Measurements from ENCODE around the gene UCHL3.

UCHL3 gene

DNA sequence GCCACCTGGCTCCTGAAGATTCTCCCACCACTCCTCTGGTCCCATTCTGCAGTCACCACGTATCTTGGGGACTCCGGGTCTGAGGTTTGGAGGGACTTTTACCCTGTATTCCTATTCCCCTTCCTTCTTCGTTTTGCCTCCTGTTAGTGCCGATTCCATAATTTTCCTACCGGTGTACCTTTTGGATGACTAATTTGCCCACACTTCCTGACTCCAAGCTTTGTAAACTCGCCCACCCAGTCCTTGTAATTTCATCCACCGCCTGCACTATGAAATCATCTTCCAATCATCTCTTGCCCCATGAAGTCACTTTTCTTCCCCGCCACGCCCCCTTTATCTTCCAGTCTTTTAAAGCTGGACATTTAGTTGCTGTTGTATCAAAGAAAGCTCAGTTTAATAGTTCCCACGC lies 572 bp downstream of the UCHL3 start:
- DNase-seq: peak; percentile 71

DNA sequence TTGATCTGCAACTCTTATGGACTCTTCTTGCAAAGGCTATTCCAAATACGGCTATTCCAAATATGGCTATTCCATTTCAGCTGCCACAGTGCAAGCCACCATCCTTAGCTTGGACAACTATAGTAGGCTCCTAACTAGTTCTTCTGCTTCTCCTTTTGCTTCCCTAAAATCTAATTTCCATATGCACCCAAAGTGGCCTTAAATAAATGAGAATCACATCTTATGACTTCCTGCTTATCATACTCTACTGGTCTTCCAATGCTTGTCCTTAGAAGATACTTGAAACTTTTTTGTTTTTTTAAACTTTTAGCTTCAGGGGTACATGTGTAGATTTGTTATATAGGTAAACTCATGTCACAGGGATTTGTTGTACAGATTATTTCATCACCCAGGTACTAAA lies 4.9 kb downstream of the UCHL3 start:
- DNase-seq: no peak

DNA sequence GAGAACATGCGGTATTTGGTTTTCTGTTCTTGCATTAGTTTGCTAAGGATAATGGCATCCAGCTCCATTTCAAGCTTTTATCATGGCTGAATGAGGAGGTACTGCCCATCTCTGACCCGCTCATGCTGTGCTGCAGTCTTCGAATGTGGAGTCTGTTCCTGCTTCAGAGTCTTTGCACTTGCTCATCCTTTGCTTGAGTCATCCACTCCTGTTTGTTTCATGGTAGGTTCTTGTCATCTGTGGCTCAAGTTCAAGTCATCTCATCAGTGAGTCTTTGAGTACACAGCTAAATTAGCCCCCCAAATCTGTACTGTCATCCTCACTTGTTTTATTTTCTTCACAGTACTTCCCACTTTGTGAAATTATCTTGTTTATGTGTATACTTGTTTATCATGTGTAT lies 5.4 kb downstream of the UCHL3 start:
- no peak for DNase-seq

DNA sequence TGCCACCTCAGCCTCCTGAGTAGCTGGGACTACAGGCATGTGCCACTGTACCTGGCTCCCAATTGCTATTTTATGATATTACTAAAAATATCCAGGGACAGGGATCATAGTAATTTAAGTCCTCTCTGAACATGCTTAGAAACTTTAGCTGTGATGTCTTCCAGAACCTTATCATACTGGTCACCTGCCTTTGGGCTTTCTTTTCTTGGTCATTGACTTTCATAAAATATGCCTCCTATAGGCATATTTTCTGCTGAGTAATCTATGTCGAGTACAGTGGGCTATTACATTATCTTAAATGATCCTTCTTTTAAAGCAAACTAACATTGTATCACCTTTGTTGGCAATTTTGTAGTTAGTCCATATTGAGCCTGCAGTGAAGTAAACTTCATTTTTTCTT lies 6.2 kb downstream of the UCHL3 start:
- no peak for DNase-seq

DNA sequence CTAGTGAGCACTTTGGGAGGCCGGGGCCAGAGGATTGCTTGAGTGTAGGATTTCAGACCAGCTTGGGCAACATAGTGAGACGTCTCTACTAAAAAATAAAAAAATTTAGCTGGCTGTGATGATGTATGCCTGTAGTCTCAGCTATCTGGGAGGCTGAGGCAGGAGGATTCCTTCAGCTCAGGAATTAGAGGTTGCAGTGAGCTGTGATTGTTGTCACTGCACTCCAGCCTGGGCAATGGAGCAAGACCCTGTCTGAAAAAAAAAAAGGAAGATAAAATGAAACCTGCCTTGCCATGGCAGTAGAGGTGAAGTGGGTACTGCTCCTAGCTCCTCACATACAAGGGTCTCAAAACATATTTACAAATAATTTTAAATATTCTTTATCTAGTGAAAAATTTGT lies 7.4 kb downstream of the UCHL3 start:
- DNase-seq: no peak

DNA sequence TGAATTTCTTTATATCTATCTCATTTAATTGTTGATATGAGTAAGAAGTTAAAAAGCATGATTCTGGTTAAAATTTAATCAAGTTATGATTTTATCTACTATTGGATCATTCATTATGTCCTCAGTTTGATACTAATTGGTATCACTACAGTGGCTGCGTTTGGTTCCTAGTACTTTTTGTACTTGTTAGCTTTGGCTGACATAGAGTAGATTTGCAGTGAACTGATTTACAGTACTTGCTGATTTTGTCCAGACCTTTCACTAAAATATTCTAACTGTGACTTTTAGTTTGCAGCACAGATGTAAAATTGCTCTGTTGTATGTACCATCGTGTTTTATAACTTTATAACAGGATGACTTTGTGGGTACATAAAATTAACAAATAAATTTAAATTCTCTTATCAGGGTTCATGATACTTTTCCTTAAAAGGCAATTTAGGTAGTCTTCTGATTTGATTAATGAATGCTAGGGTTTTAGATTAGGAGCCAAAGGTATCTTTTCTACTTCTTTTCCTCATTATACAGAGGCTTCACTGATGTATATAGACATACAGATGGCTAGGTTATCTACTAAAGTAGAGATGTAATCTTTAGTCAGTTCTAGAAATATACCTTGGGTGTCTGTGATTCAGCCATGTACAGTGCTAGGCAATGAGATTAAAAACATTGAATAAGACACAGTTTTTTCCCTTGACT lies 8.7 kb downstream of the UCHL3 start:
- DNase-seq: no peak

DNA sequence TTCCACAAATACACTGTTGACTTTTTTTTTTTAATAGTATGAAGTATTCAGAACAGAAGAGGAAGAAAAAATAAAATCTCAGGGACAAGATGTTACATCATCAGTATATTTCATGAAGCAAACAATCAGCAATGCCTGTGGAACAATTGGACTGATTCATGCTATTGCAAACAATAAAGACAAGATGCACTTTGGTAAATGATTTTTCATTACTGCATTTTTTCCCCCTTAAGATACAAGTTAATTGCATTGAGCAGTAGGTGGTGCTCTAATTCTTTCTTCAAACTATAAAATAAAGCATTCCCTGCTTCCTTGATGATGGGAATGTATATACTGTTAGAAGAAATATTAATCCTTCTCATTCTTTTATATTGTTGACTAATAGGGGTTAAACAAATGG lies 17.1 kb downstream of the UCHL3 start:
- peak; percentile 63 for DNase-seq

DNA sequence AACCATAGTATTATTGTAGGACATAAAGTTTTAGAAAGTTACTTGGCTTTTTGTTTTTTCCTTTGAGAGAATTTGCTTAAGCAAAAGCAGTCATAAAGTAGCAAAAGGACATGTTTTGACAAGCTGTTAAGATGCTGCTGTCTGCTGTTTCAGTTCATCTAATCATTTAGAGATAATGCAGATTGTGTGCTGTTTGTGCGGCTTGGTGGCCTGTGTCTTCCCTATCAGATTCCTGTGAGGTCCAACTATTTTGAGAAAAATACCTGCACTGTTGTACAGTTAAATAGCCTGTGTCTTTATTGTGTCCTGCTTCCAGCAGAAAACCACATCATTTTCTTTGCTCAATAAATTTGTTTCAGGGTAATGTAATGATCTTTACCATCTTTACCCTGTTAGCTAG lies 20.0 kb downstream of the UCHL3 start:
- DNase-seq: no peak

DNA sequence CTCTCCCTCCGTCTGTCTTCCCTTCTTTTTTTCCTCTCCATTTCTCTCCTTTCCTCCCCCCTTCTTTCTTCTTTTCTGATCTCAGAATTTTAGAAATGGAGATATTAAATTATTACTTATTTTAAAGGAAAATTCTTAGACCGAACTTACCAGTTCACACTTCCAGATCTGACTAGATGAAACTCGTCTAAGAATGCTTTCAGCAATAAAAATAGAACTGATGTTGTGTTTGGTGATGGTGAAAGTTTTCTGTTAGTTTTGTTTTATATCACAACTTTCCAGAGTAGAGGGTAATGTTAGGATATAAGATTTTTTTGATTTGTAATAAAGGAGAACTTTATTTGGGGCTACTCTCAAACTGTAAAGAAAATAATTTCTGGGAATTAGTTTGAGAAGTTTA lies 29.9 kb downstream of the UCHL3 start:
- no peak for DNase-seq

DNA sequence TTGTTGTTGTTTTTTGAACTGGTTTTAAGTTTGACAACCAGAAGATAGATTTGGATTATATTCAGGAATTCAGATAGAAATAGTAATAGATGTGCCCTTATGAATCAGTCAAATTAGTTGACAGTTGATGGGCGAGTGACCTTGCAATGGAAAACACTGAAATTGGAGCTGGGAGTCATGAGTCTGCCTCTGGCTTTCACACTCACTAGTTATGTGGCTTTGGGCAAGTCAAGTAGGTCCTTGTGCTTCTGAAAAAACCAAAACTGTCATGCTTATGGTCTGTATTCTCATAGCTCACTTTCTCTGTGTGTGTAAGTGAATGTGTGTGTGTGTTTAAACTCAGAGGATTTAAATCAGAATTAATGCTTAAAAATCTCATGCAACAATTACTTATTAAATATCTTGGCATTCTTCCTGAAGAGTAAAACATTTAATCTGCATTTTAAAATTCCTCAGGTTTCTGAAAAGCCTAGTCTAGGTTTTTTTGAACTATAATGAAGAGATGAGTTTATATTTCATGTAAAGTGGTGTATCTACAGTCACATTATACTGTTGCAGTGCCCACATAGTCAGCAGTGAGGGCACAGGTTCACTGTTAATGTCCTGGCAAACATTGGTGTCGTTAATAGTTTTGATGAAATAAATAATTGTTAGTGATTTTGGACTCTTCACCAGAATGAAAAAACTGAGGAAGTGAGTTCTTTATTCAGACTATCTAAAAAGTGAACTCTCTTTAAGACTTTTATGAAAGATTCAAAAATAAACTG lies 32.5 kb downstream of the UCHL3 start:
- DNase-seq: no peak

DNA sequence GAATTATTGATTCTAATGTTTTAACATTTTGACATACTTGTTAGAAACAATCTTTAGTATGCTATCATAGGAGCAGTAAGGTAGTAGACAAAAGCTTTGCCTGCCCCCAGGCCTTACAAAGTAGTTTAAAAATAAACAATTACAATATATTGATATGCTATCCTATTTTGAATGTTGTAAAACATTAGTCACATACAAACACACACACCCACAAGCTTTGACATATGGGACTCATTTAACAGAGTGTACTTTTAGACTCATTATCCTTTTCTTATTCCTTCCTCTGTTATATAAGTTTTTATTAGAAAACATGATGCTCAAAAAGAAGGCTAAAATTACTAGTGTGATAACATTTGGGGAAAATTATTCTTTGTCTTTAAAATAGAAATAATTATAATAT lies 33.5 kb downstream of the UCHL3 start:
- no peak for DNase-seq

DNA sequence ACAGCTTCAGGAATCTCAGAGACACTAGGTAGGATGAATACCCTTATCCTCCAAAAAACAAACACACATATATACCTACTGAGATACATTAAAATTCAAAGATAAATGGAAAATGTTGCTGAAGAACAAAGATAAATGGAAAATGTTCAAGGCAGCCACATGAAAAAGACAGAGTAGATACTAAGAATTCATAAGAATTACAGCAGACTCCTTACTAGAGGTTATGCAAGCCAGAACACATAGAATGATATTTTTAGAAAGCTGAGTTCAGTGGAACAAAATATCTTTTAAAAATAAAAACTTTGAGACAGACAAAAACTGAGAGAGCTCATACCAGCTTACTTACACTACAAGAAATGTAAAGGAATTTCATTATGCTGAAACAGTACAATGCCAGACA lies 35.6 kb downstream of the UCHL3 start:
- DNase-seq: no peak

DNA sequence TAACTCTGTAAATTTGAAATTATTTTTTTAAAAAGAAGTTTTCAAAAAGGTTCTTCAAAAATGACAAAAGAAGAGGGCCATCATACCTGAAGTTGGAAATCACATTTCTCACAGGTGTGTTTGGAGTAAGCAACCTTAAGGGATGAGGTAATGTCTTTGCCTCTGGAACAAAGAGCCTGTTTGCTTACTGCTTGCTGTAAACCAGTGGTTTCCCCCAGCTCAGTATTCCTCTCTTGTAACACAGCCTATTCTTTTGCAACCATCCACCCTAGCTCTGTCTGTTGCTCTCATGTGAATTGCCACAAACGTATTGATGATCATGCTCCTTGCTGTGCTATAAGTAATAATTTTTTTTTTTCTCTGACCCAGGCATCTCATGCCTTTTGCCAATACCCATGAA lies 38.1 kb downstream of the UCHL3 start:
- no peak for DNase-seq

DNA sequence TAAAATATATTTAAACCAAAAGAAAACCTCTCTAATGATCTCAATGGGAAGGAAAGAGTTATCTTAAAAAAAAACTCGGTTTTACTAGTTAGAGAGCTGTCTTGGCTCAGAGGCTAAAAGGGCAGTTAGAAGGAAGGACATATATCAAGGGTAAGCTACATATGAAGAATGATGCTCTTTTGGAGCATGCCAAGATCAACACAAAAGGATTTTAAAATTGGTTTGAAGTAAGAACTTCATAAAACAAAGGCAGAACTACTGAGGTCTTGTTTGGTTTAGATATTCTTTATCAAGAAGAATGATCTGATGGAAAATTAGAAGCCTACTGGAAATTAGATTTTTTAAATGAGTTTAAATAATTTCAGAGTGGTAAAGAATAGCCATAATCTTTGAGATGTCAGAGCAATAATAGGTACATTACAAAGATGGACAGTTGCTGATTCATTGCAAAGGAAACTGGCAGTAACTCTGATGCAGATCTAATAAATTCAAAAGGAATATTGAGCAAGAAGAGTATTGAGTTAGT lies 47.1 kb downstream of the UCHL3 start:
- no peak for DNase-seq

DNA sequence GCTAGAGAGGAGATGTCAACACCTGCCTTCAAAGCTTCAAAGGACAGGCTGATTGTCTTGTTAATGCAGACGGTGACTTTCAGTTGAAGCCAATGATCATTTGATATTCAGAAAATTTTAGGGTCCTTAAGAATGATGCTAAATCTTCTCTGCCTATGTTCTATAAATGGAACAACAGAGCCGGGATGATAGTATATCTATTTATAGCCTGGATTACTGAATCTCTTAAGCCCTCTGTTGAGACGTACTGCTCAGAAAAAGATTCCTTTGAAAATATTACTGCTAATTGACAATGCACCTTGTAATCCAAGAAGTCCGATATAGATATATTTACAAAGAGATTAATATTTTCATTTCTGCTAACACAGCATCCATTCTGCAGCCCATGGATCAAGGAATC lies 50.8 kb downstream of the UCHL3 start:
- no peak for DNase-seq

DNA sequence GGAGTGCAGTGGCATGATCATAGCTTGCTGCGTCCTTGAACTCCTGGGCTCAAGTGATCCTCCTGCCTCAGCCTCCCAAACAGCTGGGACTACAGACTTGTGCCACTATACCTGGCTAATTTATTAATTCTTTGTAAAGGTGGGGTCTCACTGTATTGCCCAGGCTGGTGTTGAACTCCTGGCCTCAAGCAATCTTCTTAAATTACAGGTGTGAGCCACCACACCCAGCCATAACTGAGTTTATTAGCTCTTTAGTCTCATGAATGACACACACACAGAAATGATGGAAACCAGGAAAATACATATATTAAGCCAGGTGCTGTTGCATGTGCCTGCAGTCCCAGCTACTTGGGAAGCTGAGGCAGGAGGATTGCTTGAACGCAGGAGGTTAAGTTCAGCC lies 53.4 kb downstream of the UCHL3 start:
- DNase-seq: no peak

DNA sequence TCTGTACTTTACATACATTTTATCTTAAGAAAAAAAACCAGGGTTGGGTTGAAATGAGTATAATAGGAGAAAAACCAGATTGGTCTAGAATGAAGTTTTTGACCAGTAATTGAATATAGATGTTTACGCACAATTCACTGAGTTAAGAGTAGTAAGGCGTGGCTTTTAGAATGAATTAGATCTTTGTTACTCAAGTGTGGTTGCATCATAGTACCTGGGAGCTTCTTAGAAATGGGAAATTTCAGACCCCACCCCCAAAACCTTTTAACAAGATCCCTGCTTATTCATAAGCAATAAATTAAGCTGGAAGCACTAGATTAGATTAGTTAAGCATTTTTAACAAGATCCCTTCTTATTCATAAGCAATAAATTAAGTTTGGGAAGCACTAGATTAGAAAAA lies 57.9 kb downstream of the UCHL3 start:
- no peak for DNase-seq

DNA sequence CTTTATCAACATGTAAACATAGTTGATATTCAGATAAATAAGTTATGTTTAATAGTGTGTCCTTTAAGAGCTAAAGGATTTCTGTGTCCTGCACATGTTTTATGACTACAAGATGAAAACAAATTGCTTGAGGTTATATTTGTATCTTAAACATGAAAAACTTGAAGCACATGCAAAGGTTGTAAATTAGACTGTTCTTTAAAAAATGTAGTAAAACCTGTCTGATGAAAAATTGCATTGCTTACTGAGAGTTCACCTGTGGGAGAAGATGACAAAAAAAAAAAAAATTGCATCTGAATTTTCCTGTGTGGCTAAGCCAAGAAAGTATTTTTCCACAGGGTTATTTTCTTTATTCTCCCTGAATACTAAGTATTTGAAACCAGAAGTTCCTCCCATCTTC lies 60.9 kb downstream of the UCHL3 start:
- DNase-seq: no peak

DNA sequence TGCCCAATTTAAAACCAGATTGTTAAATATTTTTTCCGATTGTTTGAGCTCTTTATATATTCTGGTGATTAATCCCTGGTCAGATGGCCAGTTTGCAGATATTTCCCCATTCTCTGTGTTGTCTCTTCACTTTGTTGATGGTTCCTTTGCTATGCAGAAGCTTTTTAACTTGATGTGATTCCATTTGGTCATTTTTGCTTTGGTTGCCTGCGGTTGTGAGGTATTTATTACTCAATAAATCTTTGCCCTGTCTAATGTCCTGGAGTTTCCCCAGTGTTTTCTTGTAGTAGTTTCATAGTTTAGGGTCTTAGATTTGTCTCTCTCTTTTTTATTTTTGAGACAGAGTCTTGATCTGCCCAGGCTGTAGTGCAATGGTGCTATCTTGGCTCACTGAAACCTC lies 62.8 kb downstream of the UCHL3 start:
- no peak for DNase-seq

DNA sequence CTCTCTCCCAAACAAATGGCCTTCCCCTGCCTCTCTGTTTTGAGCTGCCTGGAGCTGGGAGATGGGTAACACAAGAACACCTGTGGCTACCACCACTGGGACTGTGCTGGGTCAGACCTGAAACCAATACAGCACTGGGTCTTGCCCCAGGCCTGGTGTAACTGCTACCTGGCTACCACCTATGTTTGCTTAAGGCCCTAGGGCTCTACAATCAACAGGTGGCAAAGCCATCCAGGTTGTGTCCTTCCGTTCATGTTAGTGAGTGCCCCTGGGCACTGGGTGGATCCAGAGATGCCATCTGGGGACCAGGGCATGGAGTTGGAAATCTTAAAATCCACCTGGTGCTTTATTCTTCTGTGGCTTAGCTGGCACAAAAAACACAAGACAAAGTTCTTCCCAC lies 67.6 kb downstream of the UCHL3 start:
- no peak for DNase-seq

DNA sequence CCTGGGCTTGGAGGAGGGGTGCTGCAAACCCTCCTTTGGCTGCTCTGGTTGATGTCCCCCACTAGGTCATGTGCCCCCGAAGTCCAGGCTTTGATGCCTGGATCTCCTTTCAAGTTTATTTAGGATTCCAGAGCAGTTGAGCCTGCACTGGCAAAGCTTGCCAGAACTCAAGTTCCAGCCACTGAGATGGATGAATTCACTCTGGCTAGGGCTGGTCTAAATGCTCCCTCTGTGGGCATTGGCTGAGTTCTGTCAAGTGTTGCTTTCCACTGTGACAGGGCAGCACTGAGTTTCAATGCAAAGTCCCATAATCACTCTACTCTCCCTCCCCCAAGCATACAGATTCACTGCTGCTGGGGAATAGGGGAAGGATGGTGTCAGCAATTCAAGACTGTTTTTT lies 68.7 kb downstream of the UCHL3 start:
- DNase-seq: no peak

DNA sequence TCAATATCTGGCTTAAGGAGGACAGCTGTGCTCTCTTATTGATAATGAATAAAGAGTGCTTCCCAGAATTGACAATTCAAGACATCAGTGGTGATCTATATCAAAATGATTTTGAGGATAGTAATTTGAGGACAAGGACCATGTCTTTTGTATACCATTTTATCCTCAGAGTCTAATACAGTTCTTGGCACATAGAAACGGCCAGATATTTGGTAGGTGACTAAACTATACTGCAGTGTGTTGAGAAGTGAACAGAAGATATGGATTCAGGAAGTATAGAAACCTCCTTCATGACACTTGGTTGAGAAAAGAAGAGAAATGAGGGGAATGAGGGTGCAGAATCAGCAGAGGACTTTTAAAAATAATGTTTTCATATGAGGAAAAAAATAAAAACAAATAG lies 70.4 kb downstream of the UCHL3 start:
- peak; percentile 49 for DNase-seq

DNA sequence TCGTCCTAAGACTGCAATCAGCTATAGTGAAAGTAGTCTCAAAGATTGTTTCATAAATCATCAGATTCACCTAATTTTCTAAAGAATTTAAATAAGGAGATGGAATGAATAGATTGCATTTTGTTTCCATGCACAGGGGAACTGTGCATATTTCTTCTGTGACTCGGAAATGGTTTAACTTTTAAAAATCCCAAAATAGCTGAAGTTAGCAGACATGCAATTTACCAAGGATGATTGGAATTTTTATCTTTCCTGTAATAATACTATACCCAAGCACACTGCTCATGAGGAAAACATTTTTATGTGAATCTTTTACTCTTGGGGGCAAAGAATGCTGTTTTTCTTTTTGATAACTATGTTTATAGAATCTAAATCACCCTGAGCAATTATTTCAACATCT lies 71.6 kb downstream of the UCHL3 start:
- DNase-seq: peak; percentile 94

DNA sequence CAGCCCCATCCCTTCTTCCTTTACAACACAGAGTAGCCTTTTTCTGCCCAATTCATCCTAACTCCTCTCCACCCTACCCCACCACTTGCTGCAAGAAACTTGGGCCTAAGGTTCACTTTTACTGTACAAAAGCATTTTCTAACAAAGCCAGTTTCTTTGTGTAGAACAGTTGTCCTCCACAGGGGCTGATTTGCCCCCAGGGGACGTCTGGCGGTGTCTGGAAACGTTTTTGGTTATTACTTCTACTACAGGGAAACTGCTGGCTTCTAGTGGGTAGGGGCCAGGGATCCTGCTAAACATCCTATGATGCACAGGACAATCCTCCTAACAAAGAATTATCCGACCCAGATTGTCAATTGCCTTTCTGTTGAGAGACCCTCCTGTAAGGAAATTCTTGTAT lies 79.2 kb downstream of the UCHL3 start:
- DNase-seq: no peak
